Neuronal stem cell (in vitro differentiated cells): ENCODE data around the gene GRID1.

Source experiments
- DNase-seq: peaks from one replicate; pipeline ENCODE4 v3.0.0-alpha.2; 2013; ENCODE audit warnings: low spot score
- H2AFZ ChIP-seq: one replicate; pipeline ENCODE4 v1.6.1; 2013; ENCODE audit warnings: mild to moderate bottlenecking, low read length, inconsistent platforms
- H2AK5ac ChIP-seq: 2 replicates; pipeline ENCODE4 v1.6.1; 2013; ENCODE audit warnings: low read depth, mild to moderate bottlenecking, inconsistent platforms, low read length, moderate library complexity, mixed read lengths
- H2BK120ac ChIP-seq: 2 replicates; pipeline ENCODE4 v1.6.1; 2013; ENCODE audit warnings: low read depth, mild to moderate bottlenecking, inconsistent platforms, low read length, moderate library complexity, mixed read lengths
- H2BK12ac ChIP-seq: one replicate; pipeline ENCODE4 v1.6.1; 2013; ENCODE audit warnings: low read length, inconsistent platforms
- H2BK15ac ChIP-seq: 2 replicates; pipeline ENCODE4 v1.6.1; 2013; ENCODE audit warnings: mild to moderate bottlenecking, low read length, inconsistent platforms, mixed read lengths
- H2BK5ac ChIP-seq: one replicate; pipeline ENCODE4 v1.6.1; 2013; ENCODE audit warnings: inconsistent platforms, mild to moderate bottlenecking, low read length, moderate library complexity
- H3K14ac ChIP-seq: one replicate; pipeline ENCODE4 v1.6.1; 2013; ENCODE audit warnings: low read length, inconsistent platforms
- H3K18ac ChIP-seq: 2 replicates; pipeline ENCODE4 v1.6.1; 2013; ENCODE audit warnings: low read length, inconsistent platforms
- H3K23ac ChIP-seq: 2 replicates; pipeline ENCODE4 v1.6.1; 2013; ENCODE audit warnings: low read depth, mild to moderate bottlenecking, mixed read lengths, low read length, inconsistent platforms; ENCODE audit not compliant: poor library complexity
- H3K27ac ChIP-seq: replicated peaks from 3 replicates; pipeline ENCODE4 v1.5.1; 2013; ENCODE audit warnings: low read length, inconsistent platforms
- H3K27me3 ChIP-seq, 3 experiments: 2 replicates each; pipeline ENCODE4 v1.6.1; 2013; ENCODE audit warnings: low read length in 3 of 3, mild to moderate bottlenecking in 2 of 3, inconsistent platforms in 1 of 3, low read depth in 1 of 3, mixed read lengths in 1 of 3, moderate library complexity in 1 of 3; ENCODE audit not compliant: control insufficient read depth in 3 of 3, insufficient read depth in 3 of 3
- H3K36me3 ChIP-seq, 2 donors: replicated peaks in 1 of 2; 2 replicates each; pipeline ENCODE4 v1.6.1; 2013; ENCODE audit warnings: low read length in 2 of 2; ENCODE audit not compliant: control insufficient read depth in 2 of 2, insufficient read depth in 2 of 2
- H3K4ac ChIP-seq: 2 replicates; pipeline ENCODE4 v1.6.1; 2013; ENCODE audit warnings: inconsistent platforms, mild to moderate bottlenecking, low read length, moderate library complexity
- H3K4me1 ChIP-seq, 2 donors: 1 replicate in 1 of 2; 2 replicates in 1 of 2; pipeline ENCODE4 v1.6.1; 2013; ENCODE audit warnings: low read length in 2 of 2, low read depth in 1 of 2; ENCODE audit not compliant: control insufficient read depth in 2 of 2, insufficient read depth in 1 of 2
- H3K4me2 ChIP-seq: one replicate; pipeline ENCODE4 v1.6.1; 2013; ENCODE audit warnings: mild to moderate bottlenecking, low read length, inconsistent platforms; ENCODE audit not compliant: insufficient read depth, poor library complexity, severe bottlenecking
- H3K4me3 ChIP-seq, 2 donors: 2 replicates each; pipeline ENCODE4 v1.5.1; 2013; ENCODE audit warnings: low read length in 2 of 2, mild to moderate bottlenecking in 2 of 2, inconsistent platforms in 1 of 2, moderate library complexity in 1 of 2
- H3K79me1 ChIP-seq: one replicate; pipeline ENCODE4 v1.6.1; 2013; ENCODE audit warnings: low read depth, mild to moderate bottlenecking, inconsistent platforms, low read length, moderate library complexity
- H3K9ac ChIP-seq: one replicate; pipeline ENCODE4 v1.6.1; 2013; ENCODE audit warnings: mild to moderate bottlenecking, low read depth, low read length, inconsistent platforms; ENCODE audit not compliant: poor library complexity
- H3K9me3 ChIP-seq, 2 donors: replicated peaks in 1 of 2; 2 replicates each; pipeline versions ENCODE3 to v1.6.1; 2013; ENCODE audit warnings: low read length in 2 of 2, mild to moderate bottlenecking in 2 of 2, inconsistent platforms in 1 of 2, low read depth in 1 of 2, mixed read lengths in 1 of 2, moderate library complexity in 1 of 2; ENCODE audit not compliant: control insufficient read depth in 2 of 2, insufficient read depth in 1 of 2
- H4K8ac ChIP-seq: one replicate; pipeline ENCODE4 v1.6.1; 2013; ENCODE audit warnings: low read depth, mild to moderate bottlenecking, inconsistent platforms, low read length, moderate library complexity
- H4K91ac ChIP-seq: one replicate; pipeline ENCODE4 v1.6.1; 2013; ENCODE audit warnings: low read length, low read depth, mild to moderate bottlenecking, inconsistent platforms; ENCODE audit not compliant: poor library complexity
- WGBS, 2 donors: extraction: QIAGEN DNeasy Blood & Tissue Kit; methylation state at CpG; one replicate each; pipeline ENCODE4 v1.1.7; 2013; ENCODE audit warnings: missing lambda C conversion rate in 2 of 2, mixed read lengths in 1 of 2; ENCODE audit not compliant: insufficient read length in 2 of 2, insufficient replicate concordance in 1 of 2; ENCODE audit errors: extremely low coverage in 2 of 2; 5-methylcytosine and 5-hydroxymethylcytosine counted together

GRID1 gene

GRCh38 chr10:86227501-86228258 is 138.9 kb downstream of the GRID1 start:
- Histone ChIP-seq H3K27ac (no peak overlapping the region), H2BK12ac (peak overlapping the region; percentile 79), H3K4me2 (no peak overlapping the region), H3K9ac (peak overlapping the region; percentile 30), H3K18ac (peak overlapping the region; percentile 7), H3K36me3 (no peaks in the 10 kb centered on the region), H3K23ac (no peak overlapping the region), H2BK120ac (peak overlapping the region; percentile 93), H3K4me1 (peaks cover 0 to 13% of the 10 kb centered on the region in 2 donors), H3K27me3 (no peaks in the 10 kb centered on the region), H3K4ac (no peak overlapping the region), H2AFZ (no peak overlapping the region), H3K79me1 (no peaks in the 10 kb centered on the region), H3K4me3 (no peak overlapping the region), H2AK5ac (peak overlapping the region; percentile 53), H3K9me3 (peaks cover 0 to 2% of the 10 kb centered on the region in 2 donors), H2BK15ac (peak overlapping the region; percentile 33), H4K91ac (no peak overlapping the region), H3K14ac (peak overlapping the region; percentile 92), H2BK5ac (no peak overlapping the region), H4K8ac (no peak overlapping the region)
- 100% methylated on average over 2 of the region's 6 CpGs for WGBS, 2 donors
- no peak for DNase-seq

DNA sequence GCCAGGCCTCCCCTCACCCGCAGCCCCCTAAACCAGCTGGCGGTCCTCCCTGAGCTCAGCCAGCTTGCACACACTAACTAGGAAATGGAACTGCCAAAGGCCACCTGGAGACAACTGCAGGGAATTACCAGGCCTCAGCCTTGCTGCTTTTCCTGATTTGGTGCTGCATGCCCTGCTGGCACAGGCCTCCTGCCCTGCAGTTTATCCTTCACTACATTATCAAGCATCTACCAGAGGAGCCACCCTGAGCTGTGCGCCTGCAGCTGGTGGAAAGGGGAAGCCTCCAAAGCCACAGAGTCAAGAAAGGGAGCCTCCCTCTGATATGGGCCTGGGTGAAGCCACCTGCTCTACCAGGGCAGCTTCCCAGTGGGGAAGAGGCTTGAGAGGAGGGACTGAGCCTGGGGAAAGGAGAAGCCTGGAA is 139.8 kb downstream of the GRID1 start:
- peak overlapping the region; percentile 82 for H3K18ac ChIP-seq
- H3K27me3 ChIP-seq: no peaks in the 10 kb centered on the region
- H3K27ac ChIP-seq: no peak overlapping the region
- no peak overlapping the region for H3K23ac ChIP-seq
- H3K9me3 ChIP-seq: peaks cover 0 to 2% of the 10 kb centered on the region in 2 donors
- H3K4me3 ChIP-seq: no peak overlapping the region
- H3K36me3 ChIP-seq: no peaks in the 10 kb centered on the region
- no peak overlapping the region for H4K8ac ChIP-seq
- no peak overlapping the region for H3K14ac ChIP-seq
- no peak overlapping the region for H2BK12ac ChIP-seq
- peak overlapping the region; percentile 38 for H3K4ac ChIP-seq
- no peak for DNase-seq
- peak overlapping the region; percentile 33 for H2BK15ac ChIP-seq
- no CpG with 5 or more reads among the region's 3 CpGs for WGBS, 2 donors
- no peak overlapping the region for H3K4me2 ChIP-seq
- peak overlapping the region; percentile 32 for H2AK5ac ChIP-seq
- no peak overlapping the region for H2BK120ac ChIP-seq
- H3K79me1 ChIP-seq: no peaks in the 10 kb centered on the region
- no peak overlapping the region for H4K91ac ChIP-seq
- no peak overlapping the region for H2BK5ac ChIP-seq
- H3K4me1 ChIP-seq: peaks cover 0 to 17% of the 10 kb centered on the region in 2 donors
- no peak overlapping the region for H3K9ac ChIP-seq
- no peak overlapping the region for H2AFZ ChIP-seq

DNA sequence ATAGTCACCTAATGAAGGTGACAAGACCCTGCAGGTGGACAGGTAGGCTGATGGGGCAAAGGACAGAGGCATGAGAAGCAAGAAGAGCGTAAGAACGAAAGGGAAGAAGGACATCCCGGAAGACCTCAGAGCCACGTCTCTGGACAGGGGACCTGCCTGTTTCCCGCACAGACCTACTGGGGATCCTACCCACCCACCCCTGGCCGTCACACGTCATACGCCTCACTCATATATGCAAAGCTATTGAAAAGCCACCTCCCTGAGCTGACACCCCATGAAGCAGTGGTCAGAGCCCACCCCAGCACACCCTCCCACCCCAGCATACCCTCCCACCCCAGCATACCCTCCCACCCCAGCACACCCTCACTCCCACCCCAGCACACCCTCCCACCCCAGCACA is 140.6 kb downstream of the GRID1 start:
- no peak overlapping the region for H3K27ac ChIP-seq
- H3K14ac ChIP-seq: no peak overlapping the region
- no peak overlapping the region for H2AK5ac ChIP-seq
- no peak overlapping the region for H2BK12ac ChIP-seq
- H3K4me2 ChIP-seq: no peak overlapping the region
- no peaks in the 10 kb centered on the region for H3K36me3 ChIP-seq
- no peak overlapping the region for H2AFZ ChIP-seq
- H2BK5ac ChIP-seq: no peak overlapping the region
- peak overlapping the region; percentile 42 for H3K18ac ChIP-seq
- no peaks in the 10 kb centered on the region for H3K27me3 ChIP-seq
- H3K79me1 ChIP-seq: no peaks in the 10 kb centered on the region
- no peak overlapping the region for H3K23ac ChIP-seq
- DNase-seq: no peak
- peaks cover 0 to 17% of the 10 kb centered on the region in 2 donors for H3K4me1 ChIP-seq
- H3K4me3 ChIP-seq: no peak overlapping the region
- H4K8ac ChIP-seq: no peak overlapping the region
- no peak overlapping the region for H3K4ac ChIP-seq
- H3K9me3 ChIP-seq: peaks cover 0 to 2% of the 10 kb centered on the region in 2 donors
- H3K9ac ChIP-seq: no peak overlapping the region
- no peak overlapping the region for H2BK120ac ChIP-seq
- H4K91ac ChIP-seq: no peak overlapping the region
- no peak overlapping the region for H2BK15ac ChIP-seq
- no CpG with 5 or more reads among the region's 8 CpGs for WGBS, 2 donors

GRCh38 chr10:86225103-86225782 is 141.4 kb downstream of the GRID1 start:
- WGBS, 2 donors: no CpG with 5 or more reads among the region's 10 CpGs
- H3K14ac ChIP-seq: no peak overlapping the region
- H3K27me3 ChIP-seq: no peaks in the 10 kb centered on the region
- H2AFZ ChIP-seq: no peak overlapping the region
- H3K27ac ChIP-seq: no peak overlapping the region
- no peak overlapping the region for H3K18ac ChIP-seq
- H3K36me3 ChIP-seq: no peaks in the 10 kb centered on the region
- no peak overlapping the region for H3K23ac ChIP-seq
- no peak overlapping the region for H2AK5ac ChIP-seq
- H2BK15ac ChIP-seq: no peak overlapping the region
- H3K79me1 ChIP-seq: no peaks in the 10 kb centered on the region
- no peak for DNase-seq
- H2BK120ac ChIP-seq: no peak overlapping the region
- no peak overlapping the region for H3K4me3 ChIP-seq
- H3K9me3 ChIP-seq: peaks cover 0 to 2% of the 10 kb centered on the region in 2 donors
- H2BK5ac ChIP-seq: no peak overlapping the region
- no peak overlapping the region for H3K9ac ChIP-seq
- H3K4me1 ChIP-seq: peaks cover 0 to 17% of the 10 kb centered on the region in 2 donors
- no peak overlapping the region for H2BK12ac ChIP-seq
- H4K91ac ChIP-seq: no peak overlapping the region
- H3K4me2 ChIP-seq: no peak overlapping the region
- H4K8ac ChIP-seq: no peak overlapping the region
- H3K4ac ChIP-seq: no peak overlapping the region
